C4-2B (cell line): ENCODE measurements around the gene JUN.

Source experiments
- H3K27ac ChIP-seq: fragments of 450-650 bp; 2 replicates; pipeline ENCODE4 v1.5.1; 2017
- ZFX ChIP-seq: fragments of 450-650 bp; IDR thresholded peaks from 2 replicates; pipeline ENCODE4 v1.6.1; 2017
- TF ChIP-seq, protein P1 (sequence below): fragments of 450-650 bp; conservative IDR thresholded peaks from 2 replicates; pipeline ENCODE4 v1.5.1; 2017; ENCODE audit warnings: mild to moderate bottlenecking

The JUN gene

DNA sequence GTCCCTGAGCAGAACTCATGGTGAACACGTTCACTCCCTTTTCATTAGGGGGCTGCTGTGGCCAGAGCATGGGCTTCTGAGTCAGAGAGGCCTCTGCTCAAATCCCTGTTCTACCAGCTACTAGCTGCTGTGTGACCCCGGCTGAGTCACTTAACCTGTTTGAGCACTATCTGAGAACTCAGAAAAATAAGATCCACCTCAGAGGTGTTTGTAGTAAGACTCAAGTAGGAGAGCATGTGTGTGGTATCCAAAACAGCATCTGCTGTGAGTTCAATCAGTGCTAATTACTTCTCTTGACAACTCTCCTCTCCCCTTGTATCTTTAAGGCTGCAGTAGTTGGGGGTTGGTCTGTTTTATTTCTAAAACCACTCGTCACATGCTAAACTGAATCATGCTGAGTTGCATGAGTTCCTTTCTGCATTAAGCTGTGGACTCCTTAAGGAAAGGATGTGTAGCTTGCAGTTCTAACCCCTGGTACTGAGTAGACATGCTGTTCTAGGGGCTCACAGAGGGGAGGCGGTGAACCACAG is 39.7 kb upstream of the JUN start:
- H3K27ac ChIP-seq = no peak overlapping the region
- no peak for TF ChIP-seq ZFX
- TF ChIP-seq, protein P1, sequence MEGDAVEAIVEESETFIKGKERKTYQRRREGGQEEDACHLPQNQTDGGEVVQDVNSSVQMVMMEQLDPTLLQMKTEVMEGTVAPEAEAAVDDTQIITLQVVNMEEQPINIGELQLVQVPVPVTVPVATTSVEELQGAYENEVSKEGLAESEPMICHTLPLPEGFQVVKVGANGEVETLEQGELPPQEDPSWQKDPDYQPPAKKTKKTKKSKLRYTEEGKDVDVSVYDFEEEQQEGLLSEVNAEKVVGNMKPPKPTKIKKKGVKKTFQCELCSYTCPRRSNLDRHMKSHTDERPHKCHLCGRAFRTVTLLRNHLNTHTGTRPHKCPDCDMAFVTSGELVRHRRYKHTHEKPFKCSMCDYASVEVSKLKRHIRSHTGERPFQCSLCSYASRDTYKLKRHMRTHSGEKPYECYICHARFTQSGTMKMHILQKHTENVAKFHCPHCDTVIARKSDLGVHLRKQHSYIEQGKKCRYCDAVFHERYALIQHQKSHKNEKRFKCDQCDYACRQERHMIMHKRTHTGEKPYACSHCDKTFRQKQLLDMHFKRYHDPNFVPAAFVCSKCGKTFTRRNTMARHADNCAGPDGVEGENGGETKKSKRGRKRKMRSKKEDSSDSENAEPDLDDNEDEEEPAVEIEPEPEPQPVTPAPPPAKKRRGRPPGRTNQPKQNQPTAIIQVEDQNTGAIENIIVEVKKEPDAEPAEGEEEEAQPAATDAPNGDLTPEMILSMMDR = no peak

DNA sequence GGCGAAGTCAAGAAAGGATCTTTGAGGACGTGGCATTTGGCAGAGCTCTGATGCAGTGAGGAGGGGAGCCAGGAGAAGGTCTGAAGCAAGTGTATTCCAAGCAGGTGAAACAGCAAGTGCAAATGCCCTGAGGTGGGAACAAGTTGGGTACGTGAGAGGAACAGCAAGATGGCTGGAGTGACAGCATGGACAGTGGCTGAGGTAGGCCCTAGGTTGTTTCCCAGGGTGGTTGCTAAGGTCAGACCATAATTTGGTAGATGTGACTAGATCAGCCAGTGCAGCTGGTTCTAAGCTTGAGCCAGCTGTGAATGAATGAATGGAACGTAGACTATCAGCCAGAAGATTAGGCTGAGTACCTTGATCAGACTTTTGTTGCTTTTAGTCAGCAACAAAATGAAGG is 37.5 kb upstream of the JUN start:
- no peak overlapping the region for H3K27ac ChIP-seq
- TF ChIP-seq, protein P1 = no peak

GRCh38 chr1:58818976-58819375 is 35.1 kb upstream of the JUN start:
- TF ChIP-seq, protein P1 = no peak
- TF ChIP-seq ZFX = no peak
- H3K27ac ChIP-seq = no peak overlapping the region

DNA sequence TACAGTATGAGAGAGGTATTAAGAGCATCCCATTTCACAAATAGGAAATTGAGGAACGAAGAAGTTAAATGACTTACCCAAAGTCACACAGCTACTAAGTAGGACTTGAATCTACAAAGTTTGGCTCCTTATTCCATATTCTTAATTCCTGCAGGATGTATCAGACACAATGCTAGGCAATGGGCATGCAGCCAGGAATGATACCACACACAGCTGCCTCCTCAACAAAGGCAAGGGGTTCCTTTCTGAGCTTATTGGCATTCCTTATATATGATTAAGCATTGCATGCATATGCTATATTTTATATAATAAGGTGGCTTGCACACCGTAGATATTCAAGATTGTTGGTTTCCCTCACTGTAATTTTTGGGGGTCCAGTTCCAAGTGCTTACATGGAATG is 34.2 kb upstream of the JUN start:
- TF ChIP-seq ZFX = no peak
- TF ChIP-seq, protein P1 = no peak
- H3K27ac ChIP-seq = no peak overlapping the region

DNA sequence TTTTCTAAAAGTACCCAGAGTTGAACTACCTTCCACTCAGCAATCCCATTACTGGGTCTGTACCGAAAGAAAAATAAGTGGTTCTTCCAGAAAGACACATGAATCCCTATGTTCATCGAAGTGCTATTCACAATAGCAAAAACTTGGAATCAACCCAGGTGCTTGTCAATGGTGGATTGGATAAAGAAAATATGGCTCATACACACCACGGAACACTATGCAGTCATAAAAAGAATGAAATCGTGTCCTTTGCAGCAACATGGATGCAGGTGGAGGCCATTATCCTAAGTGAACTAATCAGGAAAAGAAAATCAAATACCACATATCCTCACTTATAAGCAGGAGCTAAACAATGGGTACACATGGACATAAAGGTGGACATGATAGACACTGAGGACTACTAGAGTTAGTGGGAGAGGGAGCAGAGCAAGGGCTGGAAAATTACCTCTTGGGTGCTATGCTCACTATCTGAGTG is 32.9 kb upstream of the JUN start:
- peak overlapping the region; percentile 78 for H3K27ac ChIP-seq
- TF ChIP-seq, protein P1 = no peak
- TF ChIP-seq ZFX = no peak

- TF ChIP-seq, protein P1 = no peak
- H3K27ac ChIP-seq = peak overlapping the region; percentile 78
Observed at GRCh38 chr1:58816072-58816746, 32.4 kb upstream of the JUN start.

DNA sequence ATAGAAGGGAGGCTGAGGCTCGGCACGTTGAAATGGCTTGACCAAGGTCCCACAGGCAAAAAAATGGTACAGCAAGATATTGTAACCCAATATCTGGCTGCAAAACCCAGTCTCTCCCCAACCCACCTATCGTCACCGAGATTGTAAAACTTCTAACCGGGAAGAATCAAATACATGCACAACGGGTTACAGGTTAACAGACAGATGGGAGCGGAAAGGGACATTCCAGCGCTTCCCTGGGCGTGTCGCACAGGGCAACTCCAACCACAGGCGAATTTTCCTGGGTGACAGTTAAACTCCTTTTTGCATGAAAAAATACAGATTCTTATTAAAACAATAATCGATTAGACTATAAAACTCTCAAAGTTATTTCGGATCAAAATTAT is 31.8 kb upstream of the JUN start:
- H3K27ac ChIP-seq = peak overlapping the region; percentile 78
- TF ChIP-seq, protein P1 = no peak
- TF ChIP-seq ZFX = no peak
